Hematopoietic multipotent progenitor cell treated with erythropoietin and hydrocortisone succinate and interleukin-3 and kit ligand, for 8 days (in vitro differentiated cells): ENCODE data around the gene PCBP2.
"Not testable (repeated sequence)": the region's sequence is repeated elsewhere in the genome, so short reads cannot be mapped to it uniquely, and the experiment has no call there.

Experiments used
- DNase-seq: peaks from one replicate; pipeline ENCODE4 v3.0.0-alpha.2; 2015

Gene PCBP2

DNA sequence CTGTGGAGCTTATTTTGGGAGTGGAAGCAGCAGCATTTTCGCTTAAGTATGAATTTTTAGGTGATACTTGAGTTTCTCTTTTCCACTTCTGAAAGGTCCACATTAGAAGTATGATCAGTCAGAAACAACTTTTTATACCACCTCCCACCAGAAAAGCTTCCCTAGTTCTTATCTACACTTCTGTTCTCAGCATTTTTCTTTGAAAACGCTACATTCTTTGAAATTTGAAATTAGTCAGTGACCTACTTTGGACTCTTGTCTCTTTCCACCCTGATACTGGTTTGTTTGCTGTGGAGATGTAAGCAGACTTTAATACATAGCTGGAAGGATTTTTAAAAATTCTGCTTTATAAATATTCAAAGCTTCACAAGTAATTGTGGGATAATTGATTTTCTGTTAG is 22.2 kb downstream of the PCBP2 start:
- no peak for DNase-seq

DNA sequence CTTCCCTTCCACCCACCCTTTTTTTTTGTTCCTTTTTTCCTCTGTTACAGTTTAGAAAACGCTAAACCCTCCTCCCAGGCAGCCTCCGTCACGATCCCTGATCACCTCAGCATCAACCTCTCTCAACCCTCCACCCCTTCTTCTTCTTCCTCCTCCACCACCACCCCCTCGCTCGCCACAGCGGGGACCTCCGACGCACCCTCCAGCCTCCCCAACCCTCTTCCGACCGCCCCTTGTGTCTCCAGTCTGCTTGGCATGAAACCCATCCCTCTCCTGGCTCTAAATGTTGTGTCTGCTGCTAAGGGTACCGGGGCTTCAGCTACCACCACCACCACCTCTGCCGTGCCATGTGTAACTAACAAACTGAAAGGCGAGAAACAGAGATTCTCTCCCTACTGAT is 22.9 kb downstream of the PCBP2 start:
- DNase-seq, result no peak

DNA sequence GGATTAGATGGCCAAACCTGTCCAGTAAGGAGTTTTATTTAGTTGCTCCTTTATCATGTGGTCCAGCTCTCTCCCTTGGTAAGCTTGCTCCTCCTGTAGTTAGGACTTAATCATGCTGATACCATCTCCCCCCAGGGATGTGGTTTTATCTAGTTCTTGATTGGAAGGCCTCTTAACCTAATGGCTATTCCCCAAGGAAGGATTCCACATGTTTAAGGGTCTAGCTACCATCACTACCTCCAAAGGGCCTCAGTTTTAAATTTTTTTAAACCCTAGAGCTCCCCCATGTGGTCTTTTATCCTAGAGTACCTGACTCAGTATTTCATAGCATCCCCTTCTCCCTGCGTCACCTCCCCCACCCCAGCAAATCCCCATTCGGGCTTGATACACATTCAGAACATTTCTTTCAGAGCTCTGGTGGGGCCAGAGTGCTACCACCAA is 24.9 kb downstream of the PCBP2 start:
- peak; percentile 46 for DNase-seq

DNA sequence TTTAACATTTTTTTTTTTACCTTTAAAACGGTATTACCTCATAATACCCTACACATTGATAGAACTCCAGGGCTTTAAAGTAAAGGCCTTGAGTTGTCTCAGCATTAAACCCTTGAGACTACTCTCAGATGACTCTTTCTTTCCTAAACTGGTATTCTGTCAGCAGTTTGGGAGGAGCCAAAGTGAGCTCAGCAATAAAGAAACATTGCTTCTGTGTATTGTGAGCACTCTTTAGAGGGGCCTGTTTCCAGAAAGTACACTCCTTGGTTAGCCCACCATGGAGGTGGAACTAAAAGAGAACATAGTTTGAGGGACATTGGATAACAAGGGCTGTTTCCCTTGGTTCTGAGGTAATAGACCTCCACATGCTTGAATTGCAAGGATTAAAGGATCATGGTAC is 27.0 kb downstream of the PCBP2 start:
- DNase-seq, result no peak

DNA sequence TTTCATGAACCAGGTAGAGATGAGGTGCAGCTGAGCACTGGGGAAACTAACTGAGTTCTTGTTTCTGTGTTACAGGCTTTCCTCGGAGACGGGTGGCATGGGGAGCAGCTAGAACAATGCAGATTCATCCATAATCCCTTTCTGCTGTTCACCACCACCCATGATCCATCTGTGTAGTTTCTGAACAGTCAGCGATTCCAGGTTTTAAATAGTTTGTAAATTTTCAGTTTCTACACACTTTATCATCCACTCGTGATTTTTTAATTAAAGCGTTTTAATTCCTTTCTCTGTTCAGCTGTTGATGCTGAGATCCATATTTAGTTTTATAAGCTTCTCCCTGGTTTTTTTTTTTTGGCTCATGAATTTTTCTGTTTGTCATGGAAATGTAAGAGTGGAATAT is 27.4 kb downstream of the PCBP2 start:
- no peak for DNase-seq

DNA sequence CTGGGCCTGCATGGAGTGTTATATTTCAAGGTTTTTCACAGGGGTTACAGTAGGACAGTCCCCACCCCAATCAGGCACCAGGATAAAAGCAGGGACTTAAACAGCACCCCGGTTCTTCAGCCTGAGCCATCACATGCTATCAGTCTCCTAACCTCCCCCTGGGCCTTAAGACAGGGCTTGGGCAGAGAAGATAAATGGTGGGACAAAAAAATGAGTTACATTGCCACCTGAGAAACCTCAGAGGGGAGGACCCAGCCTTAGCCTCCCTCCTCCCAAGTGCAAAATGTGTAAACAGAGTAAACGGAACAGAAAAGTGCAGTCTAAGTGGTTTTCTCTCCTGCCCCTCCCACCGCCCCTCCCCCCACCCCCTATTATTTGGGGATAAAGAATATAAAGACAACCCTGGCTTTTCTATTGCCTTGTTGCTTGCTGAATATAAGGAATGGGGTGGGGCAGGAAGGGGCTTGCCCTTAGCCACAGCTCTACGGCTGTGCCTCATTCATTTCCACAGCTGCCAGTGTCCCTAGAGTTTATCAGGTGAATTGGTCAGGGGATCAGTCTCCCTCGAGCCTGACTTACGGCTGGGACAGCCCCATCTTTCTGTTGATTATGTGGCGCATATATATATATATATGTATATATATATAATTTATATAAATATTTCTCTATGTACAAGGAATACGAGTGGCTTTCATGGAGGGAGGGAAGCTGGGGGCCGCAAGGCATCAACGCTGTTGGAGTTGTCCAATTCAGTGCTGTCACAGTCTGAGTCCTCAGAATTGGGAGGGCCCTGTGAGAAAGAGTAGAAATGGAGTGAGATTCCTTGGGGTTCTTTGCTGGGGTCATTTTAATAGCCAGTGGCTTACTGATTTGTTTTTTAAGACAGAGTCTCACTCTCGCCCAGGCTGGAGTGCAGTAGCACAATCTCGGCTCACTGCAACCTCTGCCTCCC is 28.9 kb downstream of the PCBP2 start:
- no peak for DNase-seq

DNA sequence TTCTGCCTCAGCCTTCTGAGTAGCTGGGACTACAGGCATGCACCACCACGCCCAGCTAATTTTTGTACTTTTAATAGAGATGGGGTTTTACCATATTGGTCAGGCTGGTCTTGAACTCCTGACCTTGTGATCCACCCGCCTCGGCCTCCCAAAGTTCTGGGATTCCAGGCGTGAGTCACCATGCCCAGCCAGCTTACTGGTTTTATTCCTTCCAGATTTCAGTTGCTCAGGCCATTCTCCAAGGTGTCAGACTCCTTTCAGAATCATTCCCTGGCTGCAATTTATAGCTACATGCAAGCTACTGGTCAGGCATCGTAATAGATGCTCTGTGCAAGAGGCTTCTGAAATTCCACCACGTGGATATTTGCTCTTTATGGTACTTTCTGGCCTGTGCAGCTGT is 29.6 kb downstream of the PCBP2 start:
- not testable (repeated sequence) for DNase-seq

DNA sequence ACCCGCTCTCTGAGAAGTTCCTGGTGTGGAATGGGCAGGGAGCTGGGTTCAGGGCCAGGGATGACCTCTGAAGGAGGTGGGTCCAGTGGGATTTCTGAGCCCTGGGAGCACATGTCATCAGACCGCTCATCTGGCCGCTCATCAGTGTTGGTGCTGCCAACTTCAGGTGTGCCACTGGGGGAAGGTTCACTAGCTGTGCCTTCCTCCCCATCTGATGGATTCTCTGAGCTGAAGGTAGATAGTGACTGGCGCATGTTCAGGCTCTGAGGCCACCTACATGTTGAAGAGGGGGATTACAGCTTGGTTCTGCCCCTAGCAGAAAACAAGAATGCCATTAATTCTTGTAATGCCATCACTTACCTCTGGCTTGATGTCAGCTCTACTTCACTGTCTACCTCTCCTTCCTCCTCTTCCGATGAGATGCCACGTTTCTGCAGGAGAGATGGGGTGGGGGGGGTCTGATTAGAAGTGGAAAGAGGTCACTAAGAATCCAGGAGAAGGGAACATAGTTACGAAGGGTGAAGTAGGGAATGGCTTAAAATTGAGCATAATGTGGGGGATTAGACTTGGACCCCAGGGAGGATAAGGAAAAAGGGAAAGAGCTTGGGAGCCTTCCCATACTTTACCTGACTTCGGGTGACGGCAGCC is 30.2 kb downstream of the PCBP2 start:
- peak; percentile 53 for DNase-seq

DNA sequence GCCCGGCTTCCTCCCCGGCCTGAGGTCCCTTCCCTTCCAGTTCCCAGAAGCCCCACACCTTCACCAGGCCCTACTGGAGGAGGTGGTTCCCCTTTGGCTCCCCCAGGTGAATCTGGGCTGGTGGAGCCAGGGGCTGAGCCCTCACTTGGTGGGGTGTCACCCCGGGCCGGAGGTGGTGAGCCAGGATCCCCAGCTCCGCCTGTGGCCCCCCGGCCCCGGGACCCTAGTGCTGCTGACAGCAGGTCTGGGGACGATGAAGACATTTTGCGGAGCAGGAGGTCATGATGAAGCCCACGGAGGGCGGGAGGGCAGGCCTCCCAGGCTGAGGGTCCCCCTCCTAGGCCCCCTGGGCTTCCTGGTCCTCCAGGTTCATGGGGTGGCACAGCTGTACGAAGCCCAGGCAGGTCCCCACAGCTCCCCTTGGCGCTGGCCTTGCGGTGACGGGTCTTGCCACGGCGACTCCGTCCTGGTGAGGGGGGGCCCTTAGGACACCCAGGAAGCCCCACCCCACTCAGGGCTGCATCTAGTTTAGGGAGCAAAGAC is 30.8 kb downstream of the PCBP2 start:
- no peak for DNase-seq

DNA sequence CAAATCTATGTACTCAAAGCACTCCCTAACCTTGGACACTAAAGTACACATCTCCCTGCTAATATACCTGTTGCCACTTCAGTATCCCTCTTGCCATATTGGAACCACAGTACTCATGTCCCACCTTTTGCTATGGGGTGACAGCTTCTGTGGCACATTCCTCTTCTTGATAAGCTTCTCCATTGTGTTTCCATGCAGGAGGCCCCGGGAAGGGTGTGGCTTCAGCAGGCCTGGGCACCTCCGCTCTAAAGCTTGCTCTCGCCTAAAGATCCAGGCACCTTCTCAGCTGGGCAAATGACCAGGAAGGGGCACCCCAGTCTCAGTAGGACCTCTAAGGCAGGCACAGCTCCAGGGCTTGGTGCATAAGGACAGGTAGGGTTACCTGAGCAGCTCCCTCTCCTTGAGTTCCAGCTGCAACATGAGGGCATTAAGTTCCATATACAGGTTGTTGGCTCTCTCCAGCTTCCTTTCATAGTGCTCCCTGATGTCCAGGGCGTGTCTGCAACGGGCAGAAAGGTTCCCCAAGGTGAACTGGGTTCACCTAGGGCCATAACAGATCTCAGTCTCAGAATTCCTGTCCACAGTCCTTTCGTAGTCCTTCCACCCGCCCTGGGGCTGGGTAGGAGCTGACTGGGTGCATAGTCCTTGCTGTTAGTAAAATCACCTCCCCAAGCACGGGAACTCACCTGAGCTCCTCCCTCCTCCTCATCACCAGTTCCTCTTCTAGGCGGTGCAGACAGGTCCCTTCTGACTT is 31.5 kb downstream of the PCBP2 start:
- DNase-seq, result no peak

DNA sequence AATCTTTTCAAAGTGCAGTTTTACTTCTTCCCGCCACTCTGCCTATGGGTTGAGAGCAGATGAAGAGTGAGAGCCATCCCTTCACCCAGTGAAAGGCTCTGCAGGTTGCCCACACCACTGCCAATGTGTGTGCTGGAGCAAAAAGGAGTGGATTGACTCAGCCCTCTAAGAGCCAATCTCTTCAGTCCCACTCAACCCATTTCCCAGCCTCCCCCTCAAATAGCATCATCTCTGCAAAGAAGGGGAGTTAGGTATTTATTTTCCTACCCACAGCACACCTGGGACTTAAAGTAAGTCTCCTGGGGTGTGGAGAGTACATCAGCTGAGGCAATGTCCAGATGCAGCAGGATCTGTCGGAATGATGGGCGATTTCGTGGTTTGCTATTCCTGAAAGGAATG is 32.1 kb downstream of the PCBP2 start:
- no peak for DNase-seq

DNA sequence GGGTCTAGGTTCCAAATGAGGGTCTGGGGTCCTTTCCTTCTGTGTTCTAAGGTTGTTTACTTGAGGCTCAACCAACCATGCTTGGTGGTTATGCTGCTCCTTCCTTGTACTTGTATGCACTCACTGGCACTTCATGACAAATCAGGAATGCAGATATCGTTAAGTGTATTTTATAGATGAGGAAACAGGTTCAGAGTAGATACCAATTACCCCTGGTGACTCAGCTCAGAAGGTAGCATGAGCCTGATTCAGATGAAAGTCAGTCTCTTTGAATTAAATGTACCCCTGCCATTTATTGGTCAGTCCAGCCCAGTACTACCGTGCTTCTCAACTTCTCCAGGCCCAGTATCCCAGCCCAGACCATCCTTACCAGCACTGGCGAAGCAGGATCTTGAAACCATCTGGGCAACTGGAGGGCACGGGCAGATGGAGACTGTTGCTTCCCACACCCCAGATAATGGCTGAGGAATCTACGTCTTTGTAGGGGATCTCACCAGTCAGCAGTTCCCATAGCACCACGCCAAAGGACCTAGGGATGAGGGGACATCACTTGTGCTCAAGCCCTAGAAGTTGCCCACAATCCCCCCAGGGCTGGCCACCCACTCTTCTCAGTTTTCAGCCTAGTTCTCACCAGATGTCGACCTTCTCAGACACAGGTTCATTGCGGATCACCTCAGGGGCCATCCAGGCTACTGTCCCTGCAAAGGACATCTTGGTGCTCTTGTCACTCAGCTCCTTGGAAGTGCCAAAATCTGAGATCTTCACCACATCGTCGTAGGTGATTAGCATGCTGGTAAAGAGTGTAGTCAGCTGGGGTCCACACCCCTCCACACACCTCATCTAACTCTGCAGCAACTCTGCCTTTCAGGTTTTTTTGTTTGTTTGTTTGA is 33.0 kb downstream of the PCBP2 start:
- DNase-seq, result no peak

DNA sequence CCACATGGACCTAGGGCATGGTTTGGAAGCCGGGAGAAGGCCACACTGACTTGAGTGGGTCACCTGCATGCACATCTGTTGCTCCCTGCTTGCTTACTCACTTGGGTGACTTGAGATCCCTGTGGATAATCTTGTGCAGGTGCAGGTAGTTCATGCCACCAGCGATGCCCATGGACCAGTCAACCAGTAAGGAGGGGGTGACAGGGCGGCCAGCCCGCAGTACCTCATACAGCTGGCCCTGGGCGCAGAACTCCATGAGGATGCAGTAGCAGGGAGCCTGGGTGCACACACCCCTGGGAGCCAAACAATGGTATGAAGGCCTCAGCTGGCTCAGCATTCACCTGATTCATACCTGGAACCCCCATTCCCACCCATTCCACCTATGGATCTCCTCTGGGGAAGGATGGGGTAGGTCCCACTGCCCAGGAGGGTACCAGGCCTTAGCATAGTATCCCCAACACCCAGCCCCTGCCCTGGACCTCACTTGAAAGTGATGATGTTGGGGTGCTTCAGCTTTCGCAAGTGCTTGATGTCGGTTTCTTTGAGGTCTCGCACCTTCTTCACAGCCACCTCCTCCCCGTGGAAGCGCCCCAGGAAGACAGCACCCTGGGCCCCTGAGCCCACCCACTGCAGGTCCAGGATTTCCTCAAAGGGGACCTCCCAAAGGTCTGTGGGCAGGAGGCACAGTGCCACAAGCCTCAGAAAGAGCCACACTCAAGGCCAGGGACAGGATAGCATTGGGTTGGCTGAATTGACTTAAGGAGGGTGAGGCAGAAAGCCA is 34.2 kb downstream of the PCBP2 start:
- no peak for DNase-seq

DNA sequence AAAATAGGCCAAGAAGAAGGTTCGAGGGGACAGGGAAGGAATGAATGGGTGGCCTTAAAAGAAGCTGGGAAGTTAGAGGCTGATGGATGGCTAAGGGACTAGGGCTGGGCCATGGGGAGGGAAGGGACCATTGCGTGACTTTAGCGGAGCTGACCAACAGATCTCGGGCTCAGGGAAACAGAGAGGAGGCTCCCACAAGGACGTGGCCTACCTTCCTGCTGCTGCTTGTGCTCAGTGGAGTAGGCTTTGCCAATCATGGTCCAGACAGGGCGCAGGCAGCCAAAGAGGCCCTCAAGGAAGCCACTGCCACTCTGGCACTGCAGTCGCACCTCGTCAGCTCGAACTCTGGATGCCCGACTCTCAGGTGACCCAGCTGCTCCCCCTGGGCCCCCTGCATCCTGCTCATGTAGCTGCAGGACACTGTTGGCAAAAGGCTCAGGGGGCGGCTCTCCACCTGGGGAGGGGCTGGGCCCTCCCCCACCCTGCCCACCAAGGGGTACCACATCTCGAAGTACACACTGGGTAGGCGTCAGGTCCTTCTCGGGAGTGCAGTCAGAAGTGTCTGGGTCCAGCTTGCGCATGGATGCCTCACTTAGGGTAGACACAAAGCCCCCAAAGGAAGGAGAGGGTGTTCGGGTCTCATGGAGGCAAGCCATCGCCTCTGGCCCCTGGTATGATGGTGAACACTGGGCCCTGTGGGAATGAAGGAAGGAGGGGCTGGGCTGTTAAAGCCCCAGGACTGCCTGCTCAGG is 35.0 kb downstream of the PCBP2 start:
- DNase-seq, result no peak

DNA sequence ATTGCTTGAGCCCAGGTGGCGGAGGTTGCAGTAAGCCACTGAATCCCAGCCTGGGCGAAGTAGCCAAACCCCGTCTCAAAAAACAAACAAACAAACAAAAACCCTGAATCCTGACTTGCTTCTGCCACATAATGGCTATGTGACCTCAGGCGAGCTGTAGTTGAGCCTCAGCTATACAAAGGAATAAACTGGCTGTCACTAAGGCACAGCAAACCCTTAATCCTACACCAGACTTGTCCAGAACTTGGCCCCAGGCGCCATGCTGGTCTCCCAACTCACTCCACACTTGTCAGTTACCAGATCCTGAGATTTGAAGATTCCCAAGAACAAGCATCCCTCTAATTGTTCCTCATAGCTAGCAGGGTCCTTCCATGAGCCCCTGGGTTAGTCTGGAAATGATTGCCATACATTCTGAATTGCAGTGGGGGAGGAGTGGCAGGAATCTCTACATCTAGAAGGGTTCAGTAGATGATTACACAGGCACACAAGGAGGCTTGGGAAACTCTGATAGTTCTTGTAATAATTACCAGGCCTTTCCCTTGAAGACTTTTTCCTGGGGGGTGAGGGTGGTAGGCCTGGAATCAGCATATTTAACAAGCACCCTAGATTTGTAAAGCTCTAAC is 37.5 kb downstream of the PCBP2 start:
- no peak for DNase-seq

DNA sequence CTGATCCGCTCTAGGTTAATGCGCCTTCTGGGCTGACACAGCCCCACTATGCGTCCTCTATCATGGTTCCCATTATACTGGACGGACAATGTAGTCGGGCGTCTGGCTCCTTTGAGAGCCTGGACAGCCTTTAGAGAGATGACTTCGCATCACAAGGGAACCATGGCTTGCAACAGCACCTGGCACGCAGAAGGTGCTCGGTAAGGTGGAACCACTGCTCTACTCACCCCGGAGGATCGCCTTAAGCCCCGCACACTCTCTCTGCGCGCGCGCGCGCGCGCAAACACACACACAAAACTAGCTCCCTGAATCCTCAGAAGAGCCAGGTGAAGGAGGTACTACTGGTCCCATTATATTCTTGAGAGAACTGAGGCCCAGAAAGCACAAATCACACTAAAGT is 40.3 kb downstream of the PCBP2 start:
- DNase-seq, result no peak

DNA sequence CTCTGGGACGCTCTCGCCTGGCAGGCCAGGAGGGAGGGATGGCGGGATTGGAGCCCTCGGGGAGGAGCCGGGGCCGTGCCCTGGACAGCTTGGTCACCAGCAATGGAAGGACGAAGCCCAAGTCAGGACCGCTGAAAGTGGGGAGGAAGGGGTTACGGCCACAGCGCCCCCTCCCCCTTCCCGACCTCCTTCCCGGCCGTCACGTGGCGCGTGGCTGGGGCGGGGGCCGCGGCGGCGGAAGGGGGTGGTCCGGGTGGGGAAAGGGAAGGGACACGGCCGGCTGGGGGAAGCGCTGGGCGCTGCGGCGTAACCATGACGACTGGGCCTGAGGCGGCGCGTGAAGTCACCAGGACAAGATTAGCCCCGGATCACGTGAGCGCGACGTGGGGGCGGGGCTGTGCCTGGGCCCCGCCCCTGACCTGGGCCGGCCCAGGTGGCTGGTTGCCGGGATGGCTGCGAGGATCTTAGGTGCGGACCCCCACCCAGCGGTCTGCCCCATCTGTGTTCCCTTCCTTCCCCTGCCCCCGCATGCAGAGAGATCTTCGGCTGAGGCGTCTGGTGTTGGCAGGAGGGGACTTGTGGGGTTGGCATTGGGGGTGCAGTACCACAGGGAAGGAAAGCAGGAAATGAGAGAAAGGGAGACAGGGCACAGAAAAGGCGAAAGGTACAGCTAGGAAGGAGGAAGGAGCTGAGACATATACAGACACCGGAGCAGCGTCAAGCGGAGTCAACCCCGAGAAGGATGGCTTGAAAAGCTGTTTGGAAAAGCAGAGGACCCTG is 41.1 kb downstream of the PCBP2 start:
- DNase-seq, result peak; percentile 85

DNA sequence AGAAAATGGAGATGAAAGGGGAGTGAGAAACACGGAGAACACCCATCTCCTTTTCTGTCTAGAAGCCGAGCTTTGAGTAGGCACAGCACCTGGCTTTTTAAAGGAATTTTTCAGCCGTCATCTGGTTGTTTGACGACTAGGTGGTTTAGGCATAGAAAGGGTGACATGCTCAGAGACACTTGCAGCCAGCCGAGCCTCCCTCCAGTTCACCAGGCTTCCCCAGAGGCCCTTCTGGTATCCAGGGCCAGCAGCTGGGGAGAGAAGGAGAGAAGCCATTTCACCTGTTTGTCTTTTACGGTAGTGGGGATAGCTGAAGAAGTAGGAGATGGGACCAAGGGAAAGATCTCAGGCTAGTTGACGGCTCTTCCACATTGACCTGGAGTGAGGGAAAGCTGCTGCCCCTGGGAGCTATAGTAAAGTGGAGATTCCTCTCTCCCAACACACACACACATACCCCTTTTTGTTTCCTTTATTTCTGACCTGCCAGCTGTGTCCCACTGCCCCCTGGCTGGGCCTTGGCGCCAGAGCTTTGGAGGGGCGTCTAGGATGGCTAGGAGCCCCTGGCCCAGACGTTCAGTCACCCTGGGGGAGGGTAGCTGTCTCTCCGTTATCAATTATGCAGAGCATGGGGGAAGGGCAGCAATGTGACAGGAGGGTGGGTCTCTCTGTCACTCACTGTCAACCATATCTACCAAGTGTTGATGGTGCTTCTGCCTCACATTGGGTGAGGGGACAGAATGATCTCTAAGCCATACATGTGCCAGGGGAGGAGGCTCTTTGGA is 41.9 kb downstream of the PCBP2 start:
- DNase-seq, result no peak
